ENCODE results near the gene RNF181.
A peak's percentile ranks its signal among the peaks of the same experiment; 100 is the strongest.
"Not testable (repeated sequence)": the region's sequence is repeated elsewhere in the genome, so short reads cannot be mapped to it uniquely, and the experiment has no call there.

RNF181 gene

GRCh38 chr2:85560403-85560726 is 35.2 kb upstream of the RNF181 start:
- not testable (repeated sequence) for DNase-seq (ENCODE audit: low spot score); H3K36me3 Mint-ChIP-seq (ENCODE audit: low read depth); H3K27me3 Mint-ChIP-seq (ENCODE audit: low read depth); H3K9me3 Mint-ChIP-seq
- peak overlapping the region; percentile 95 for H3K4me3 Mint-ChIP-seq
- H3K27ac Mint-ChIP-seq = peak overlapping the region; percentile 96
- peaks cover 24% of the 10 kb centered on the region for H3K4me1 Mint-ChIP-seq (ENCODE audit: low read depth)

- peak overlapping the region; percentile 96 for H3K27ac Mint-ChIP-seq
- H3K4me1 Mint-ChIP-seq (ENCODE audit: low read depth) = peaks cover 24% of the 10 kb centered on the region
- no peaks in the 10 kb centered on the region for H3K9me3 Mint-ChIP-seq
- no peaks in the 10 kb centered on the region for H3K27me3 Mint-ChIP-seq (ENCODE audit: low read depth)
- peaks cover 7% of the 10 kb centered on the region for H3K36me3 Mint-ChIP-seq (ENCODE audit: low read depth)
- H3K4me3 Mint-ChIP-seq = peak overlapping the region; percentile 95
- no peak for DNase-seq (ENCODE audit: low spot score)
Measured at GRCh38 chr2:85560812-85561279, 34.7 kb upstream of the RNF181 start.

- peak; percentile 87 for DNase-seq (ENCODE audit: low spot score)
- H3K4me1 Mint-ChIP-seq (ENCODE audit: low read depth) = peaks cover 24% of the 10 kb centered on the region
- peaks cover 7% of the 10 kb centered on the region for H3K36me3 Mint-ChIP-seq (ENCODE audit: low read depth)
- no peaks in the 10 kb centered on the region for H3K27me3 Mint-ChIP-seq (ENCODE audit: low read depth)
- peak within 1 kb of the TSS; percentile 95 for H3K4me3 Mint-ChIP-seq
- H3K27ac Mint-ChIP-seq = peak within 1 kb of the TSS; percentile 96
- H3K9me3 Mint-ChIP-seq = no peaks in the 10 kb centered on the region
Measured at GRCh38 chr2:85561280-85562212, 34.0 kb upstream of the RNF181 start, which contains the start of gene GGCX. Gene GGCX (minus strand): TSS chr2:85561493. CDS start chr2:85561428, 65 bp downstream.

GRCh38 chr2:85564144-85564563 is 31.4 kb upstream of the RNF181 start:
- H3K36me3 Mint-ChIP-seq (ENCODE audit: low read depth) = no peaks in the 10 kb centered on the region
- H3K9me3 Mint-ChIP-seq = no peaks in the 10 kb centered on the region
- H3K27me3 Mint-ChIP-seq (ENCODE audit: low read depth) = no peaks in the 10 kb centered on the region
- no peak overlapping the region for H3K4me3 Mint-ChIP-seq
- peaks cover 24% of the 10 kb centered on the region for H3K4me1 Mint-ChIP-seq (ENCODE audit: low read depth)
- no peak overlapping the region for H3K27ac Mint-ChIP-seq
- no peak for DNase-seq (ENCODE audit: low spot score)

- DNase-seq (ENCODE audit: low spot score) = no peak
- no peaks in the 10 kb centered on the region for H3K9me3 Mint-ChIP-seq
- no peaks in the 10 kb centered on the region for H3K36me3 Mint-ChIP-seq (ENCODE audit: low read depth)
- no peak overlapping the region for H3K4me3 Mint-ChIP-seq
- H3K27ac Mint-ChIP-seq = no peak overlapping the region
- peaks cover 11% of the 10 kb centered on the region for H3K4me1 Mint-ChIP-seq (ENCODE audit: low read depth)
- peaks cover 12% of the 10 kb centered on the region for H3K27me3 Mint-ChIP-seq (ENCODE audit: low read depth)
Measured at GRCh38 chr2:85566265-85566664, 29.3 kb upstream of the RNF181 start.

GRCh38 chr2:85575739-85576138 is 19.8 kb upstream of the RNF181 start:
- no peak for DNase-seq (ENCODE audit: low spot score)
- no peaks in the 10 kb centered on the region for H3K9me3 Mint-ChIP-seq
- H3K36me3 Mint-ChIP-seq (ENCODE audit: low read depth) = peaks cover 16% of the 10 kb centered on the region
- H3K4me3 Mint-ChIP-seq = no peak overlapping the region
- H3K27me3 Mint-ChIP-seq (ENCODE audit: low read depth) = peaks cover 17% of the 10 kb centered on the region
- H3K27ac Mint-ChIP-seq = no peak overlapping the region
- H3K4me1 Mint-ChIP-seq (ENCODE audit: low read depth) = peaks cover 25% of the 10 kb centered on the region

- Mint-ChIP-seq H3K36me3 (ENCODE audit: low read depth) (peaks cover 23% of the 10 kb centered on the region), H3K4me1 (ENCODE audit: low read depth) (peaks cover 25% of the 10 kb centered on the region), H3K9me3 (no peaks in the 10 kb centered on the region), H3K27ac (peak overlapping the region; percentile 86), H3K4me3 (peak overlapping the region; percentile 96), H3K27me3 (ENCODE audit: low read depth) (peaks cover 6% of the 10 kb centered on the region)
- DNase-seq (ENCODE audit: low spot score) = no peak
Measured at GRCh38 chr2:85577063-85577385, 18.5 kb upstream of the RNF181 start.

- Mint-ChIP-seq H3K27ac (peak within 1 kb of the TSS; percentile 86), H3K9me3 (no peaks in the 10 kb centered on the region), H3K27me3 (ENCODE audit: low read depth) (peaks cover 2% of the 10 kb centered on the region), H3K4me3 (peak within 1 kb of the TSS; percentile 96), H3K4me1 (ENCODE audit: low read depth) (peaks cover 26% of the 10 kb centered on the region), H3K36me3 (ENCODE audit: low read depth) (peaks cover 27% of the 10 kb centered on the region)
- peak; percentile 46 for DNase-seq (ENCODE audit: low spot score)
Measured at GRCh38 chr2:85577386-85578242, 17.9 kb upstream of the RNF181 start, which contains the start of gene VAMP8. Gene VAMP8 (plus strand): TSS chr2:85577586. CDS start chr2:85577647, 61 bp downstream.

GRCh38 chr2:85578243-85579180 is 17.0 kb upstream of the RNF181 start:
- Mint-ChIP-seq H3K4me3 (peak overlapping the region; percentile 96), H3K4me1 (ENCODE audit: low read depth) (peaks cover 29% of the 10 kb centered on the region), H3K36me3 (ENCODE audit: low read depth) (peaks cover 33% of the 10 kb centered on the region), H3K9me3 (no peaks in the 10 kb centered on the region), H3K27ac (peak overlapping the region; percentile 86), H3K27me3 (ENCODE audit: low read depth) (no peaks in the 10 kb centered on the region)
- DNase-seq (ENCODE audit: low spot score) = no peak

- no peak for DNase-seq (ENCODE audit: low spot score)
- Mint-ChIP-seq H3K4me1 (ENCODE audit: low read depth) (peaks cover 34% of the 10 kb centered on the region), H3K36me3 (ENCODE audit: low read depth) (peaks cover 34% of the 10 kb centered on the region), H3K9me3 (no peaks in the 10 kb centered on the region), H3K27ac (peak overlapping the region; percentile 86), H3K4me3 (peak overlapping the region; percentile 96), H3K27me3 (ENCODE audit: low read depth) (no peaks in the 10 kb centered on the region)
Measured at GRCh38 chr2:85579266-85579935, 16.1 kb upstream of the RNF181 start.

GRCh38 chr2:85580206-85580605 is 15.3 kb upstream of the RNF181 start:
- peak overlapping the region; percentile 52 for H3K4me3 Mint-ChIP-seq
- H3K36me3 Mint-ChIP-seq (ENCODE audit: low read depth) = peaks cover 34% of the 10 kb centered on the region
- peak overlapping the region; percentile 55 for H3K27ac Mint-ChIP-seq
- no peaks in the 10 kb centered on the region for H3K9me3 Mint-ChIP-seq
- peaks cover 38% of the 10 kb centered on the region for H3K4me1 Mint-ChIP-seq (ENCODE audit: low read depth)
- no peaks in the 10 kb centered on the region for H3K27me3 Mint-ChIP-seq (ENCODE audit: low read depth)
- no peak for DNase-seq (ENCODE audit: low spot score)

GRCh38 chr2:85582492-85582891 is 13.1 kb upstream of the RNF181 start:
- Mint-ChIP-seq H3K4me3 (peak overlapping the region; percentile 36), H3K36me3 (ENCODE audit: low read depth) (peaks cover 34% of the 10 kb centered on the region), H3K9me3 (no peaks in the 10 kb centered on the region), H3K4me1 (ENCODE audit: low read depth) (peaks cover 49% of the 10 kb centered on the region), H3K27ac (peak overlapping the region; percentile 74), H3K27me3 (ENCODE audit: low read depth) (no peaks in the 10 kb centered on the region)
- no peak for DNase-seq (ENCODE audit: low spot score)

Measured in T-helper 2 cell treated with Interferon-gamma antibody and Interleukin-4, amounts not matched to agents 5 μg/mL and 100 μg/mL, for 36 hours (primary cell).